ENCODE results near the gene CHP2. TPM values are rescaled to one million over a fixed set of nuclear protein-coding genes. Genes with fewer than 3 reads are reported as not detected.
"Not testable (repeated sequence)": the region's sequence is repeated elsewhere in the genome, so short reads cannot be mapped to it uniquely, and the experiment has no call there.

The CHP2 gene
- total and polyA plus RNA-seq, 2 experiments from 2014 or later, result 2.0 to 3.3 TPM

DNA sequence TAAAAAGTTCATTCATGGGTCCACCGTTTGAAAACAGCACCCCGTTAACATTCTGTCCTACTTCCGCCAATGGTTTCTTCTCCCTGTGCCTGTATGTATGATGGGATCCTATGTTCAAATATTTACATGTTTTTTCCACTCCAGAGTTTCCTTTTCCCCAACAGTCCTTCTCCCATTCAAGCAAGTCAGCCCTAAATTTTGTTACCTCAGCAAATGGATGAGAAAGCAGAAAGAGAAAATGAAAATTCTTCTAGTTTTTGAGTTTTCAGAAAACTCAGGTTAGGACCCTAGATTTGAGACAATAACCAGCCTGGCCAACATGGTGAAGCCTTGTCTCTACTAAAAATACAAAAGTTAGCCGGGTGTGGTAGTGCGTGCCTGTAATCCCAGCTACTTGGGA, 38.3 kb upstream of the CHP2 start:
- no peak overlapping the region for H3K27ac ChIP-seq
- no peaks in the 10 kb centered on the region for H3K36me3 ChIP-seq (replicated peaks; ENCODE audit: insufficient read depth, low read depth)
- H2AFZ ChIP-seq, result no peak overlapping the region
- H3K79me2 ChIP-seq, result no peaks in the 10 kb centered on the region
- TF ChIP-seq EZH2 (IDR thresholded peaks at IDR 0.05; ENCODE audit: borderline replicate concordance), result no peak
- no peak for TF ChIP-seq EZH2phosphoT487 (IDR thresholded peaks at IDR 0.05; ENCODE audit: low read depth, severe bottlenecking, unreplicated experiment)
- no peak for TF ChIP-seq CTCF (IDR thresholded peaks at IDR 0.05; ENCODE audit: poor library complexity)
- no peak overlapping the region for H3K4me3 ChIP-seq
- H3K4me1 ChIP-seq (ENCODE audit: insufficient read depth), result no peaks in the 10 kb centered on the region
- peaks cover 31% of the 10 kb centered on the region for H3K27me3 ChIP-seq
- H3K9me3 ChIP-seq (ENCODE audit: low read depth), result no peaks in the 10 kb centered on the region
- no peaks in the 10 kb centered on the region for H3K9me2 ChIP-seq (replicated peaks; ENCODE audit: insufficient read depth)
- WGBS (ENCODE audit: low lambda C conversion rate, missing lambda C conversion rate), result 89% methylated on average over 5 of the region's 5 CpGs
- no peak for DNase-seq (ENCODE audit: low spot score)
- H3K4me2 ChIP-seq, result no peak overlapping the region
- no peaks in the 10 kb centered on the region for H4K20me1 ChIP-seq (ENCODE audit: insufficient read depth, poor library complexity, severe bottlenecking)

DNA sequence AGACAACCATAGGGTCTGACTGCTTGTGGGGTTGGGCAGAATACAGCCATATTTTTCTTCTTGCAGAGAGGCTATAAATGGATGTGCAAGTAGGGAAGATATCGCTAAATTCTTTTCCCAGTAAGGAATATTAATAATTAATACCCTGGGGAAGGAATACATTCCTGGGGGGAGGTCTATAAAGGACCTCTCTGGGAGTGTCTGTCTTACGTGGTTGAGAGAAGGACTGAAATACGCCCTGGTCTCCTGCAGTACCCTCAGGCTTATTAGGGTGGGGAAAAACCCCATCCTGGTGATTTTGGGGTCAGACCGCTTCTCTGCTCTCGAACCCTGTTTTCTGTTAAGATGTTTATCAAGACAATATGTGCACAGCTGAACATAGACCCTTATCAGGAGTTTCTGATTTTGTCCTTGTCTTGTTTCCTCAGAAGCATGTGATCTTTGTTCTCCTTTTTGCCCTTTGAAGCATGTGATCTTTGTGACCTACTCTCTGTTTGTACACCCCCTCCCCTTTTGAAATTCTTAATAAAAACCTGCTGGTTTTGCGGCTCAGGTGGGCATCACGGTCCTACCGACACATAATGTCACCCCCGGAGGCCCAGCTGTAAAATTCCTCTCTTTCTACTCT, 32.1 kb upstream of the CHP2 start:
- WGBS (ENCODE audit: low lambda C conversion rate, missing lambda C conversion rate), result 78% methylated on average over 9 of the region's 9 CpGs
- H3K27me3 ChIP-seq; H3K9me3 ChIP-seq (ENCODE audit: low read depth); H3K79me2 ChIP-seq; H2AFZ ChIP-seq; H3K36me3 ChIP-seq (replicated peaks; ENCODE audit: insufficient read depth, low read depth); H3K9me2 ChIP-seq (replicated peaks; ENCODE audit: insufficient read depth); H3K27ac ChIP-seq; H4K20me1 ChIP-seq (ENCODE audit: insufficient read depth, poor library complexity, severe bottlenecking); H3K4me2 ChIP-seq; H3K4me3 ChIP-seq; H3K4me1 ChIP-seq (ENCODE audit: insufficient read depth); DNase-seq (ENCODE audit: low spot score): not testable (repeated sequence)

GRCh38 chr16:23724096-23724784, 30.6 kb upstream of the CHP2 start:
- Histone ChIP-seq H4K20me1 (ENCODE audit: insufficient read depth, poor library complexity, severe bottlenecking) (no peaks in the 10 kb centered on the region), H3K4me1 (ENCODE audit: insufficient read depth) (no peaks in the 10 kb centered on the region), H3K9me2 (replicated peaks; ENCODE audit: insufficient read depth) (no peaks in the 10 kb centered on the region), H3K79me2 (no peaks in the 10 kb centered on the region), H3K4me3 (no peak overlapping the region), H3K36me3 (replicated peaks; ENCODE audit: insufficient read depth, low read depth) (no peaks in the 10 kb centered on the region), H3K27me3 (no peaks in the 10 kb centered on the region), H3K4me2 (no peak overlapping the region), H3K27ac (no peak overlapping the region), H2AFZ (no peak overlapping the region), H3K9me3 (ENCODE audit: low read depth) (no peaks in the 10 kb centered on the region)
- no peak for DNase-seq (ENCODE audit: low spot score)
- WGBS (ENCODE audit: low lambda C conversion rate, missing lambda C conversion rate), result 80% methylated on average over 8 of the region's 8 CpGs
- TF ChIP-seq CTCF (IDR thresholded peaks at IDR 0.05; ENCODE audit: poor library complexity) (no peak), EZH2phosphoT487 (IDR thresholded peaks at IDR 0.05; ENCODE audit: low read depth, severe bottlenecking, unreplicated experiment) (no peak), EZH2 (IDR thresholded peaks at IDR 0.05; ENCODE audit: borderline replicate concordance) (no peak)

GRCh38 chr16:23724785-23725131, 30.1 kb upstream of the CHP2 start:
- no peak overlapping the region for H2AFZ ChIP-seq
- no peak overlapping the region for H3K27ac ChIP-seq
- H3K4me3 ChIP-seq, result no peak overlapping the region
- no peaks in the 10 kb centered on the region for H4K20me1 ChIP-seq (ENCODE audit: insufficient read depth, poor library complexity, severe bottlenecking)
- H3K4me1 ChIP-seq (ENCODE audit: insufficient read depth), result no peaks in the 10 kb centered on the region
- TF ChIP-seq EZH2phosphoT487 (IDR thresholded peaks at IDR 0.05; ENCODE audit: low read depth, severe bottlenecking, unreplicated experiment), result no peak
- no peak for TF ChIP-seq EZH2 (IDR thresholded peaks at IDR 0.05; ENCODE audit: borderline replicate concordance)
- TF ChIP-seq CTCF (IDR thresholded peaks at IDR 0.05; ENCODE audit: poor library complexity), result no peak
- H3K4me2 ChIP-seq, result no peak overlapping the region
- H3K9me2 ChIP-seq (replicated peaks; ENCODE audit: insufficient read depth), result no peaks in the 10 kb centered on the region
- DNase-seq (ENCODE audit: low spot score), result no peak
- no peaks in the 10 kb centered on the region for H3K27me3 ChIP-seq
- no peaks in the 10 kb centered on the region for H3K36me3 ChIP-seq (replicated peaks; ENCODE audit: insufficient read depth, low read depth)
- 74% methylated on average over 3 of the region's 3 CpGs for WGBS (ENCODE audit: low lambda C conversion rate, missing lambda C conversion rate)
- H3K79me2 ChIP-seq, result no peaks in the 10 kb centered on the region
- H3K9me3 ChIP-seq (ENCODE audit: low read depth), result no peaks in the 10 kb centered on the region

Measured in hepatocyte (in vitro differentiated cells).